Right atrium auricular region (tissue), 2 donors: ENCODE measurements around the gene SCN4A. TPM values are rescaled to one million over a fixed set of nuclear protein-coding genes. Genes with fewer than 3 reads are reported as not detected.
"Not testable (repeated sequence)": the region's sequence is repeated elsewhere in the genome, so short reads cannot be mapped to it uniquely, and the experiment has no call there.

Experiments
- DNase-seq: peaks from one replicate; pipeline ENCODE4 v3.0.0-alpha.2; 2019; ENCODE audit warnings: low spot score
- H3K27ac ChIP-seq, 2 donors: fragments of 200-600 bp; sonication (generic); 1 replicate in 1 of 2; 2 replicates in 1 of 2; pipeline ENCODE4 v1.5.1; 2016 to 2019
- H3K27me3 ChIP-seq, 2 donors: fragments of 200-600 bp; sonication (generic); one replicate each; pipeline versions ENCODE4 v1.5.1 to v1.6.0; 2017 to 2019
- H3K36me3 ChIP-seq: fragments of 200-600 bp; sonication (generic); one replicate; pipeline ENCODE4 v1.5.1; 2016
- H3K4me1 ChIP-seq, 2 donors: fragments of 200-600 bp; sonication (generic); one replicate each; pipeline versions ENCODE4 v1.5.1 to v1.6.0; 2017 to 2019
- H3K4me3 ChIP-seq, 2 donors: fragments of 200-600 bp; sonication (generic); 1 replicate in 1 of 2; 2 replicates in 1 of 2; pipeline ENCODE4 v1.5.1; 2017 to 2019; ENCODE audit warnings: mild to moderate bottlenecking in 1 of 2, moderate library complexity in 1 of 2
- H3K9me3 ChIP-seq, 2 donors: fragments of 200-600 bp; sonication (generic); one replicate each; pipeline ENCODE4 v1.5.1; 2019
- CTCF ChIP-seq, 2 donors: fragments of 200-600 bp; sonication (generic); IDR thresholded peaks; one replicate each; pipeline ENCODE4 v1.5.1; 2019; ENCODE audit warnings: antibody characterized with exemption in 2 of 2
- total RNA-seq, 2 donors: library from RNA; depleted of rRNA; stranded (reverse); fragments of >200 nt; gene quantifications; one replicate each; pipeline ENCODE4 v1.1.0, GENCODE V29; 2016

The SCN4A gene
- total RNA-seq, 2 donors from 2014 or later: 0.74 to 2.5 TPM

GRCh38 chr17:63925615-63926014 is 47.1 kb downstream of the SCN4A start:
- no peaks in the 10 kb centered on the region for H3K9me3 ChIP-seq
- TF ChIP-seq CTCF (IDR thresholded peaks at IDR 0.05): no peak
- no peak for DNase-seq

GRCh38 chr17:63922402-63922801 is 50.3 kb downstream of the SCN4A start:
- not testable (repeated sequence) for H3K4me3 ChIP-seq, H3K9me3 ChIP-seq, H3K27ac ChIP-seq, H3K36me3 ChIP-seq, H3K27me3 ChIP-seq, H3K4me1 ChIP-seq, DNase-seq

More at GRCh38 chr17:63925615-63926014, 47.1 kb downstream of the SCN4A start:
- Histone ChIP-seq H3K27ac (no peak overlapping the region), H3K4me1 (peaks cover 0 to 11% of the 10 kb centered on the region in 2 donors), H3K4me3 (no peak overlapping the region), H3K27me3 (no peaks in the 10 kb centered on the region), H3K36me3 (no peaks in the 10 kb centered on the region)

- H3K4me1 ChIP-seq, H3K4me3 ChIP-seq, H3K36me3 ChIP-seq, H3K27me3 ChIP-seq, H3K27ac ChIP-seq, DNase-seq, H3K9me3 ChIP-seq: not testable (repeated sequence)
Measured at GRCh38 chr17:63920779-63921178, 51.9 kb downstream of the SCN4A start.

GRCh38 chr17:63920050-63920449 is 52.7 kb downstream of the SCN4A start:
- H3K27me3 ChIP-seq, H3K9me3 ChIP-seq, H3K4me3 ChIP-seq, H3K36me3 ChIP-seq, H3K4me1 ChIP-seq, DNase-seq, H3K27ac ChIP-seq: not testable (repeated sequence)

- peak; percentile 95 to 96 for TF ChIP-seq CTCF (IDR thresholded peaks at IDR 0.05)
- no peaks in the 10 kb centered on the region for H3K9me3 ChIP-seq
Measured at GRCh38 chr17:63919311-63919723, 53.4 kb downstream of the SCN4A start.

GRCh38 chr17:63918789-63919305 is 53.9 kb downstream of the SCN4A start, which contains the start of gene GH1:
GH1 (minus strand) TSS chr17:63918839; CDS start chr17:63918776, 63 bp downstream.
- H3K27ac ChIP-seq, H3K27me3 ChIP-seq, H3K9me3 ChIP-seq, DNase-seq, H3K36me3 ChIP-seq, H3K4me3 ChIP-seq, H3K4me1 ChIP-seq: not testable (repeated sequence)

More at GRCh38 chr17:63919311-63919723, 53.4 kb downstream of the SCN4A start:
- Histone ChIP-seq H3K4me1 (peaks cover 0 to 7% of the 10 kb centered on the region in 2 donors), H3K27me3 (no peaks in the 10 kb centered on the region), H3K4me3 (no peak overlapping the region), H3K27ac (no peak overlapping the region), H3K36me3 (no peaks in the 10 kb centered on the region)
- DNase-seq: peak; percentile 65

GRCh38 chr17:63918305-63918704 is 54.4 kb downstream of the SCN4A start:
- no peak for TF ChIP-seq CTCF (IDR thresholded peaks at IDR 0.05)
- DNase-seq: no peak
- peaks cover 0 to 7% of the 10 kb centered on the region in 2 donors for H3K4me1 ChIP-seq
- H3K36me3 ChIP-seq: no peaks in the 10 kb centered on the region
- H3K27me3 ChIP-seq: no peaks in the 10 kb centered on the region
- no peak overlapping the region for H3K27ac ChIP-seq
- no peak overlapping the region for H3K4me3 ChIP-seq
- H3K9me3 ChIP-seq: no peaks in the 10 kb centered on the region

GRCh38 chr17:63917646-63918045 is 55.1 kb downstream of the SCN4A start:
- DNase-seq: no peak
- Histone ChIP-seq H3K27me3 (no peaks in the 10 kb centered on the region), H3K36me3 (no peaks in the 10 kb centered on the region)

GRCh38 chr17:63917206-63917605 is 55.5 kb downstream of the SCN4A start:
- H3K4me3 ChIP-seq, H3K36me3 ChIP-seq, DNase-seq, H3K9me3 ChIP-seq, H3K27me3 ChIP-seq, H3K27ac ChIP-seq, H3K4me1 ChIP-seq: not testable (repeated sequence)

More at GRCh38 chr17:63917646-63918045, 55.1 kb downstream of the SCN4A start:
- H3K4me1 ChIP-seq: peaks cover 0 to 7% of the 10 kb centered on the region in 2 donors
- TF ChIP-seq CTCF (IDR thresholded peaks at IDR 0.05): no peak
- H3K27ac ChIP-seq: no peak overlapping the region
- no peak overlapping the region for H3K4me3 ChIP-seq
- H3K9me3 ChIP-seq: no peaks in the 10 kb centered on the region
